ENCODE results near the gene SLC5A6.

Gene SLC5A6

DNA sequence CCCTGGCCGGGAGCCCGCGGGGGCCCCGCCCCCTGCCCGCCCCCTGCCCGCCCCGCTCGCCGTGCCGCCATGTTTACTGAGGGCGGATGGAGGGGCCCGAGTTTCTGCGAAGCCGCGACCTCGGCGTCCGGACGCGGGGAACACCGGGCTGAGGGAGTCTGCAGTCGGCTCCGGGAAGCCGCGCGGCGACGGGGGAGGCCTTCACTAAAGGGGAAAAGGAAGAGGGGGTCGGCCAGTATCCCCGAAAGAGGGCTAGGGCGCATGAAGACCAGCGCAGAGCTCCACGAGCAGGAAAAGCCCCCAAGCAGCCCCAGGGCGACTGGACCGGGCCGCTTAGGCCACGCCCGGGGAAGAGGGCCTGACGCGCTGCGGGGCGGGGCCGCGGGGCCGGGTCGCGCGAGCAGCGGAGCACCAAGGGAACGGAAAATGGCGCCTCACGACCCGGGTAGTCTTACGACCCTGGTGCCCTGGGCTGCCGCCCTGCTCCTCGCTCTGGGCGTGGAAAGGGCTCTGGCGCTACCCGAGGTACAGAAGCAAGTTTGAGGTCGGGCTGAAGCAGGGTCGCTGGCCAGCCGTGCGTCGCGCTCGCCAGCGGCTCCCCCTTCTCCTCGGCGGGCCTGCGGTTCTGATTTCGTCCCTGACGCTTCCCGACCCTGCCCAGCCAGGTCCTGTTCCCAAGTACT, at the start of gene SLC5A6, which contains the start of gene ATRAID:
SLC5A6 (minus strand) TSS at position 326 of the 683 bp plus-strand sequence. CDS start 4,618 bp downstream, outside the sequence.
ATRAID (plus strand) TSS at position 99 of the 683 bp plus-strand sequence; CDS start at position 427, 328 bp downstream.
- H3K4me3 ChIP-seq (ENCODE audit: low read depth, low read length), result peak within 1 kb of the TSS; percentile 87
- TF ChIP-seq, protein P1, sequence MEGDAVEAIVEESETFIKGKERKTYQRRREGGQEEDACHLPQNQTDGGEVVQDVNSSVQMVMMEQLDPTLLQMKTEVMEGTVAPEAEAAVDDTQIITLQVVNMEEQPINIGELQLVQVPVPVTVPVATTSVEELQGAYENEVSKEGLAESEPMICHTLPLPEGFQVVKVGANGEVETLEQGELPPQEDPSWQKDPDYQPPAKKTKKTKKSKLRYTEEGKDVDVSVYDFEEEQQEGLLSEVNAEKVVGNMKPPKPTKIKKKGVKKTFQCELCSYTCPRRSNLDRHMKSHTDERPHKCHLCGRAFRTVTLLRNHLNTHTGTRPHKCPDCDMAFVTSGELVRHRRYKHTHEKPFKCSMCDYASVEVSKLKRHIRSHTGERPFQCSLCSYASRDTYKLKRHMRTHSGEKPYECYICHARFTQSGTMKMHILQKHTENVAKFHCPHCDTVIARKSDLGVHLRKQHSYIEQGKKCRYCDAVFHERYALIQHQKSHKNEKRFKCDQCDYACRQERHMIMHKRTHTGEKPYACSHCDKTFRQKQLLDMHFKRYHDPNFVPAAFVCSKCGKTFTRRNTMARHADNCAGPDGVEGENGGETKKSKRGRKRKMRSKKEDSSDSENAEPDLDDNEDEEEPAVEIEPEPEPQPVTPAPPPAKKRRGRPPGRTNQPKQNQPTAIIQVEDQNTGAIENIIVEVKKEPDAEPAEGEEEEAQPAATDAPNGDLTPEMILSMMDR (IDR thresholded peaks at IDR 0.05; ENCODE audit: low read depth, low read length), result no peak

DNA sequence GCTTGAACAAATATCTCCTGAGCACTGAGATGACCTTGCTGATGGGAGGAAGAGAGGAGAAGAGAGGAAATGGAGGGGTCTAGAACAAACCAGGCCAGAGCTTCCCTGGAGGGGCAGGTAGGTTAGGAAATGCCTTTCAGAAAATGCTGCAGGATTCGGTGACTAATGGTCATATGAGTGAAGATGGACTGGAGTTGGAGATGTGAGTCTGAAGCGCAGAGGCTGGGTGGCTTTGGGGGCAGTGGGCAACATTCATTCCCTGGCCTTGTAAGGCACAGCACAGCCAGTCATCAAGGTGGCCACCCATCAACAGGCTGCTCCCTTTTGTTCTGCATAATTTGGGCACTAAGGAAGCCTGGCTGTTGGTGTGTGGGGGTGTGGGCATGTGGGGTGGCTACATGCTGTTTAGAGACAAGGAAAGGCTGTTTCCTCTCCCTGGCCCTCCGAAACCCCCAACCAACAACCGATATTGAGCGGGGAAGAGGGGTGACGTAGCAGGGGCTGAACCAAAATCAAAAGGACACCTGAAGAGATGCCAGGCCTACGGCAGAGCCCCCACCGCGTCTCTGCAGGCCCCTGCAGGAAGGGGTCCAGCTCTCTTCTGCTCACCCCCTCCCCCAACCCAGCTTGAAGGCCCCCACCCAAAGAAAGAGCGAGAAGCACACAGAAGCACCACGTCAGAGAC, 49.3 kb upstream of the SLC5A6 start:
- no peak overlapping the region for H3K4me3 ChIP-seq (ENCODE audit: low read depth, low read length)
- TF ChIP-seq, protein P1 (IDR thresholded peaks at IDR 0.05; ENCODE audit: low read depth, low read length), result no peak

DNA sequence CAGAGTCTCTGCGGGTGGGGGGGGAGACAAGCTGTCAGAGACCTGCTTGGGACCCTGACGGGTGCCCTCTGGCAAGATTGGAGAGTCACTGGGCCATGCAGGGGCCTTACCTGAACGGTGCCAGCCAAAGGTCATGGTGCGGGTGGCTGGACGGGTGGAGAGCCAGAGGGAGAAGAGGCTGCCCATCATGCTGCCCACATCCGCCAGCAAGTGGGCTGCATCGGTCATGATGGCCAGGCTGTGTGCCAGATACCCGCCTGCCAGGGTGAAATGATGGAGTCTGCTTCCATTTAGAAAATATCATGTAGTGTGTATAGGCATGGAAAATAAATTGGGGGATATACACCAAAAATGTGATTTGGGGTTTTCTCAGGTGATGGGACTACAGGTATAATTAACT, 46.0 kb upstream of the SLC5A6 start:
- TF ChIP-seq, protein P1 (IDR thresholded peaks at IDR 0.05; ENCODE audit: low read depth, low read length), result no peak
- H3K4me3 ChIP-seq (ENCODE audit: low read depth, low read length), result no peak overlapping the region

DNA sequence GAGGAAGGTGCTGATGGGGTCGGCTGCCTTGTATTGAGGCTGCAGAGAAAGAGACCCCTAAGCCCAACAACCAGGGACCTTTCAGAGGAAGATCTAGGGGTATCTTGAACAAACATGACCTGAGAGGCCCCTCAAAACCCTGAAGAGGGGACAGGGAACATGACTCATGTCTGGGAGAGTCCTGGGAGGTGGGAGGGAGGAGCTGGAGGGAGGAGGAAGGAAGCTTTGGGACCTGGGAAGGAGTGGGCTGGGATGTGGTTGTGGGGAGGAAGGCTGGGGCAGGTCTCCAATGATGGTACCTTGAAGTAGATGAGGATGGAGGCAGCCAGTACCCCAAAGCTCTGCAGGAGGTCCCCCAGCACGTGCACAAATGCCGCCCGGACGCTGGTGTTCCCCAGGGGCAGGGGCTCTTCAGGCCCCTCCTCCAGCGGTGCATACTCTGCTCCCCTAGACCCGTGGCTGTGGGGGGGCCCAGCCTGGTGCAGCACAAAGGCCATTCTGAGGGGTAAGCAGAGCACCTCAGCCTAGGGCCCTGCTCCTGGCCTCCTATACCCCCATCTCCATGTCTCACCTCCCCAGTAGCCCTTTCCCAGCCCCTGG, 44.9 kb upstream of the SLC5A6 start:
- TF ChIP-seq, protein P1 (IDR thresholded peaks at IDR 0.05; ENCODE audit: low read depth, low read length), result no peak

DNA sequence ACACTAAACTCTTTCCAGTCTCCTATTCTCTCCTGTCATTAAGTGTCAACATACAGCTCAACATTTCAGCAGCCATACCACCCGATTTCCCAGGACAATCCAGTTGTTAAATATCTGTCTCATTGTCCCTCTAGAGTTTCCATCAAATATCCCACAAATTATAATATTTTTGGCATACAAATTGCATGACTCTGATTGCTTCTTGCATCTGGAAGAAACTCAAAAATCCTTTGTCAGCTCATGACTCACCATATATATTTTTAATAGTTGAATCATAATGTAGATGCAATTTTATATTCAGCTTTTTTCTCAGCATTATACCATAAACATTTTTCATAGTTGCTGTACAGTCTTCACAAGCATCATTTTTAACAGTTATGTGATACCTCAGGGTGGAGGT, 43.6 kb upstream of the SLC5A6 start:
- H3K4me3 ChIP-seq (ENCODE audit: low read depth, low read length), result no peak overlapping the region
- TF ChIP-seq, protein P1 (IDR thresholded peaks at IDR 0.05; ENCODE audit: low read depth, low read length), result no peak

More for the DNA sequence above, 44.9 kb upstream of the SLC5A6 start:
- no peak overlapping the region for H3K4me3 ChIP-seq (ENCODE audit: low read depth, low read length)

DNA sequence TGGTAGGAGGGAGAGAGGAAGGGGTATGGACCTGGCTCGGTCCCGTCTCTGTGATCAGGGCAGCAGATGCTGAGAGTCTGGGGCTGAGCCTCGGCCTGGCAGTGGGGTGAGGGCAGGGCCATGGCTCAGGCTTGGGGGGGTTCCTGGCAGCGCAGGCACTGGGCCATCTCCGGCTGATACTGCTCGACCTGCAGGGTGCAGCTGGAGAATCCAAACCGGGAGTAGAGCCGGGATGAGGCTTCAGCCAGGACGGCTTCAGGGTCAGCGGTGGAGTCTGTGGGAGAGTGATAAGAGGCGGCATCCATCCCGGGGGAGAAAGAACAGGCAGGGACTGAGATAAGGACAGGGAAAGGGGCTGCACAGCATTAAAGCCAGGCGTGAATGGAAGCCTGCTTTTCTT, 43.1 kb upstream of the SLC5A6 start:
- no peak overlapping the region for H3K4me3 ChIP-seq (ENCODE audit: low read depth, low read length)
- TF ChIP-seq, protein P1 (IDR thresholded peaks at IDR 0.05; ENCODE audit: low read depth, low read length), result no peak

DNA sequence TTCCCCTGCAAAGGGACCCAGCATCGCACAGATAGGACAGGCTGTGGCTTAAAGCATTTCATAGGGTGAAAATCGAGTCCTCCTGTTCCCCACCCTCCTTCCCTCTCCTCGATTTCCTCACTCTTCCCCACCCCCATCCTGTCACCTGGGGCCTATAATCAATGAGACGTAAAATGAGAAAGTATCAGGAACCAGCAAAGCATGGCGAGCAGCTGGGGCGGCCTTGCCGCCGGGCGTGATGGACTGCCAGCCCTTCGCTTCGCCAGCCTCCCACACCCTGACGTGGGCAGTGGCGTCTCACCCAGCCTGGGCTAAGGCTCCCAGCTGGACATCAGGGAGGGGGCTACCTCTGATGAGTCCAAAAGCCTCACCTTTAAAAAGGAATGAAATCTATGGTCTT, 39.7 kb upstream of the SLC5A6 start:
- TF ChIP-seq, protein P1 (IDR thresholded peaks at IDR 0.05; ENCODE audit: low read depth, low read length), result no peak
- H3K4me3 ChIP-seq (ENCODE audit: low read depth, low read length), result no peak overlapping the region
